ENCODE measurements around the gene TGM1. TPM values are rescaled to one million over a fixed set of nuclear protein-coding genes. Genes with fewer than 3 reads are reported as not detected.

The TGM1 gene
- total and polyA plus RNA-seq, 2 experiments from 2014 or later: 0.31 to 0.63 TPM

- no peaks in the 10 kb centered on the region for H3K4me1 ChIP-seq (ENCODE audit: insufficient read depth)
- H2AFZ ChIP-seq: no peak overlapping the region
- H3K27me3 Mint-ChIP-seq (ENCODE audit: insufficient read depth, low read depth, poor library complexity): peaks cover 15% of the 10 kb centered on the region
- H3K9me3 Mint-ChIP-seq: no peaks in the 10 kb centered on the region
- H3K4me1 Mint-ChIP-seq: peaks cover 4% of the 10 kb centered on the region; the same call in 2 of the 3 replicates
- no peaks in the 10 kb centered on the region for H3K79me2 ChIP-seq (replicated peaks; ENCODE audit: insufficient read depth)
- no peaks in the 10 kb centered on the region for H3K36me3 Mint-ChIP-seq (ENCODE audit: low read depth)
- no peak overlapping the region for H3K4me3 ChIP-seq
- no peak overlapping the region for H3K4me3 Mint-ChIP-seq
- no peak overlapping the region; the same call in 1 of the 2 replicates for H3K27ac Mint-ChIP-seq
- DNase-seq (ENCODE audit: low spot score) (no peak), ATAC-seq (no peak)
- H4K20me1 ChIP-seq (replicated peaks; ENCODE audit: insufficient read depth): no peaks in the 10 kb centered on the region
- no peak overlapping the region for H3K4me2 ChIP-seq
- no peaks in the 10 kb centered on the region for H3K27me3 ChIP-seq (ENCODE audit: insufficient read depth)
- H3K9me2 ChIP-seq (ENCODE audit: insufficient read depth): no peaks in the 10 kb centered on the region
- TF ChIP-seq NANOG (IDR thresholded peaks at IDR 0.05; ENCODE audit: borderline replicate concordance): no peak
- no peak for TF ChIP-seq CTCF (conservative IDR thresholded peaks at IDR 0.05; ENCODE audit: low read depth in 2 of 2)
- TF ChIP-seq JUNB (IDR thresholded peaks at IDR 0.05; ENCODE audit: unreplicated experiment): no peak
- TF ChIP-seq REST (IDR thresholded peaks at IDR 0.05; ENCODE audit: unreplicated experiment): no peak
- no peak for TF ChIP-seq EZH2 (IDR thresholded peaks at IDR 0.05; ENCODE audit: low read depth, unreplicated experiment)
- no peak for TF ChIP-seq EZH2phosphoT487 (IDR thresholded peaks at IDR 0.05; ENCODE audit: unreplicated experiment)
- TF ChIP-seq POLR2AphosphoS5 (IDR thresholded peaks at IDR 0.05; ENCODE audit: low read depth): no peak
- no peak overlapping the region for H3K27ac ChIP-seq (ENCODE audit: low read depth)
- no peaks in the 10 kb centered on the region for H3F3A ChIP-seq (replicated peaks; ENCODE audit: low read depth)
- H3K36me3 ChIP-seq (ENCODE audit: insufficient read depth): no peaks in the 10 kb centered on the region
Measured at GRCh38 chr14:24255438-24255837, 7.5 kb downstream of the TGM1 start.

GRCh38 chr14:24254630-24255392 lies 8.2 kb downstream of the TGM1 start:
- ATAC-seq (no peak), DNase-seq (ENCODE audit: low spot score) (no peak)
- no peak overlapping the region for H3K4me3 ChIP-seq
- Mint-ChIP-seq H3K9me3 (no peaks in the 10 kb centered on the region), H3K4me3 (no peak overlapping the region), H3K27me3 (ENCODE audit: insufficient read depth, low read depth, poor library complexity) (peaks cover 15% of the 10 kb centered on the region), H3K36me3 (ENCODE audit: low read depth) (no peaks in the 10 kb centered on the region), H3K27ac (no peak overlapping the region; the same call in 1 of the 2 replicates), H3K4me1 (peaks cover 4% of the 10 kb centered on the region; the same call in 2 of the 3 replicates)
- no peaks in the 10 kb centered on the region for H3K4me1 ChIP-seq (ENCODE audit: insufficient read depth)
- no peak overlapping the region for H2AFZ ChIP-seq
- H3K79me2 ChIP-seq (replicated peaks; ENCODE audit: insufficient read depth): no peaks in the 10 kb centered on the region
- no peaks in the 10 kb centered on the region for H4K20me1 ChIP-seq (replicated peaks; ENCODE audit: insufficient read depth)
- no peak overlapping the region for H3K27ac ChIP-seq (ENCODE audit: low read depth)
- no peaks in the 10 kb centered on the region for H3K27me3 ChIP-seq (ENCODE audit: insufficient read depth)
- H3K9me2 ChIP-seq (ENCODE audit: insufficient read depth): no peaks in the 10 kb centered on the region
- H3F3A ChIP-seq (replicated peaks; ENCODE audit: low read depth): no peaks in the 10 kb centered on the region
- no peaks in the 10 kb centered on the region for H3K36me3 ChIP-seq (ENCODE audit: insufficient read depth)
- H3K4me2 ChIP-seq: no peak overlapping the region
- TF ChIP-seq ETS1 (IDR thresholded peaks at IDR 0.05) (no peak), ZNF331 (CRISPR knock-in tag; IDR thresholded peaks at IDR 0.05; ENCODE audit: low read depth) (no peak), POLR2AphosphoS5 (IDR thresholded peaks at IDR 0.05; ENCODE audit: low read depth) (no peak), CREB1 (CRISPR knock-in tag; IDR thresholded peaks at IDR 0.05; ENCODE audit: low read depth) (no peak), JUNB (IDR thresholded peaks at IDR 0.05; ENCODE audit: unreplicated experiment) (no peak), REST (IDR thresholded peaks at IDR 0.05; ENCODE audit: unreplicated experiment) (no peak), STAT1 (IDR thresholded peaks at IDR 0.05; ENCODE audit: unreplicated experiment) (no peak)
